PC-3 (cell line): ENCODE results near the gene RTN1. TPM values are rescaled to one million over a fixed set of nuclear protein-coding genes. Genes with fewer than 3 reads are reported as not detected.

Source experiments
- ATAC-seq: fragments of 200-7000 bp; cut with Tn5 transposase; 2 replicates; pipeline ENCODE4 v1.9.1; 2020; ENCODE audit warnings: mild to moderate bottlenecking, moderate library complexity
- BruUV-seq: library from RNA; stranded (reverse); fragments of 400-500 nt; replicated peaks from 2 replicates; lab custom pipeline; 2021; lab: Mats Ljungman, UMichigan
- CTCF ChIA-PET: fragments of 300-600 bp; sonication (Branson Sonifier 250); formaldehyde crosslinking; loops from one replicate; lab custom pipeline; 2022; ENCODE audit warnings: antibody characterized with exemption; lab: Charles Lee
- POLR2A ChIA-PET: fragments of 300-600 bp; sonication (Branson Sonifier 250); formaldehyde crosslinking; loops from one replicate; lab custom pipeline; 2022; ENCODE audit warnings: antibody characterized with exemption; ENCODE audit not compliant: unreplicated experiment; lab: Charles Lee
- DNase-seq: peaks from one replicate; pipeline ENCODE4 v3.0.0-alpha.2; 2015
- H2AFZ ChIP-seq: fragments of 300-600 bp; sonication (generic); 2 replicates; pipeline ENCODE4 v1.6.0; 2016; ENCODE audit warnings: antibody characterized with exemption, low read length
- H3F3A ChIP-seq: fragments of 300-600 bp; sonication (generic); one replicate; pipeline ENCODE4 v1.6.0; 2017; ENCODE audit warnings: antibody characterized with exemption, low read length, control low read depth, mild to moderate bottlenecking; ENCODE audit not compliant: unreplicated experiment
- H3K27ac ChIP-seq: fragments of 300-600 bp; sonication (generic); 2 replicates; pipeline ENCODE4 v1.5.1; 2016; ENCODE audit warnings: mild to moderate bottlenecking, low read length
- H3K27me3 ChIP-seq: fragments of 300-600 bp; sonication (generic); 2 replicates; pipeline ENCODE4 v1.6.1; 2016; ENCODE audit warnings: low read length, mixed read lengths
- H3K36me3 ChIP-seq: fragments of 300-600 bp; sonication (generic); 2 replicates; pipeline ENCODE4 v1.6.1; 2016; ENCODE audit warnings: low read depth, mixed run types, low read length, mixed read lengths
- H3K4me1 ChIP-seq: fragments of 300-600 bp; sonication (generic); 2 replicates; pipeline ENCODE4 v1.5.1; 2016; ENCODE audit warnings: low read length; ENCODE audit not compliant: insufficient read depth
- H3K4me2 ChIP-seq: fragments of 300-600 bp; sonication (generic); 2 replicates; pipeline ENCODE4 v1.6.0; 2016; ENCODE audit warnings: low read length
- H3K4me3 ChIP-seq: fragments of 300-600 bp; sonication (generic); 2 replicates; pipeline ENCODE4 v1.5.1; 2016; ENCODE audit warnings: mild to moderate bottlenecking, low read length, mixed read lengths
- H3K79me2 ChIP-seq: fragments of 300-600 bp; sonication (generic); 2 replicates; pipeline ENCODE4 v1.6.1; 2017; ENCODE audit warnings: low read length, mixed read lengths
- H3K9ac ChIP-seq: fragments of 300-600 bp; sonication (generic); 2 replicates; pipeline ENCODE4 v1.6.0; 2016; ENCODE audit warnings: mild to moderate bottlenecking, low read length
- H3K9me2 ChIP-seq: fragments of 300-600 bp; sonication (generic); replicated peaks from 2 replicates; pipeline ENCODE4 v1.6.1; 2016; ENCODE audit warnings: mixed run types, low read length, mixed read lengths
- H3K9me3 ChIP-seq: fragments of 300-600 bp; sonication (generic); 2 replicates; pipeline ENCODE4 v1.6.1; 2016; ENCODE audit warnings: low read length, mixed read lengths
- H4K20me1 ChIP-seq: fragments of 300-600 bp; sonication (generic); 2 replicates; pipeline ENCODE4 v1.6.1; 2016; ENCODE audit warnings: low read length, mixed read lengths
- CTCF ChIP-seq: fragments of 300-600 bp; sonication (generic); conservative IDR thresholded peaks from 2 replicates; pipeline ENCODE4 v1.5.1; 2017; ENCODE audit warnings: antibody characterized with exemption, low read depth, mild to moderate bottlenecking, low read length
- EZH2 ChIP-seq: fragments of 300-600 bp; sonication (generic); IDR thresholded peaks from one replicate; pipeline ENCODE4 v1.6.1; 2017; ENCODE audit warnings: antibody characterized with exemption, mild to moderate bottlenecking, low read length; ENCODE audit not compliant: unreplicated experiment
- EZH2phosphoT487 ChIP-seq: fragments of 300-600 bp; sonication (generic); IDR thresholded peaks from 2 replicates; pipeline ENCODE4 v1.6.1; 2018; ENCODE audit warnings: mild to moderate bottlenecking, antibody characterized with exemption, low read length, borderline replicate concordance
- intact Hi-C: fragments of 100-400 bp; cut with micrococcal nuclease; formaldehyde crosslinking; loops from 2 replicates; pipeline ENCODE4 v1.9.0; 2023
- total RNA-seq: library from RNA; depleted of rRNA; stranded (reverse); fragments of >200 nt; gene quantifications from 2 replicates; pipeline ENCODE4 v1.2.3, GENCODE V29; 2014

The RTN1 gene
- total RNA-seq, 1 experiment from 2014 or later, result not detected

- Histone ChIP-seq H3K79me2 (no peaks in the 10 kb centered on the region), H3K4me2 (no peak overlapping the region), H3K9me2 (no peaks in the 10 kb centered on the region), H2AFZ (no peak overlapping the region), H3K9me3 (no peaks in the 10 kb centered on the region), H4K20me1 (no peaks in the 10 kb centered on the region), H3F3A (no peaks in the 10 kb centered on the region), H3K4me3 (no peak overlapping the region), H3K9ac (no peak overlapping the region), H3K36me3 (no peaks in the 10 kb centered on the region), H3K4me1 (no peaks in the 10 kb centered on the region), H3K27ac (no peak overlapping the region), H3K27me3 (peaks cover 55% of the 10 kb centered on the region)
- intact Hi-C loops, result no loop called here
- BruUV-seq, result no TSS peak
- POLR2A ChIA-PET, result no interaction called here
- CTCF ChIA-PET, result no interaction called here
- TF ChIP-seq EZH2phosphoT487 (no peak), EZH2 (no peak), CTCF (no peak)
- no peak for ATAC-seq
- DNase-seq, result no peak
These were observed 84.9 kb downstream of the RTN1 start for GRCh38 chr14:59785629-59786028.

DNA sequence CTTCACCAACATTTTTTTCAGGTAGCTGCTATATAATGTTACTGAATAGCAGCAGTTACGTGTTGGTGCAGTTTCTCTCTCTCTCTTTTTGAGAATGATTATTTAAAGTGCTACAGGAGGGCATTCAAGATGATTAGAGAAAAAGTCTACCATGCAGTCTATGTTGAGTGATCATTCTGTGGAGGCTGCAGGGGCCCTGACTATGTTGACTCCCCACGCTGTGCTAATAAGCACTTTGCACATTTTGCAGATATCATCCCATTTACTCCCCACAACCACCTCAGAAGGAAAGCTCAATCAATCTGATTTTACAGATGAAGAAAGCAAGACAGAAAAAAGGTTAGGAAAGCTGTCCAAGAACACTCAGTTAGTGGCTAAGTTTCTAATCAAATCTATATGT is 87.8 kb downstream of the RTN1 start:
- H3K9me3 ChIP-seq, result no peaks in the 10 kb centered on the region
- intact Hi-C loops, result no loop called here
- DNase-seq, result no peak
- no peaks in the 10 kb centered on the region for H3K9me2 ChIP-seq
- H3K4me1 ChIP-seq, result no peaks in the 10 kb centered on the region
- peaks cover 60% of the 10 kb centered on the region for H3K27me3 ChIP-seq
- BruUV-seq, result no TSS peak
- TF ChIP-seq CTCF, result no peak
- TF ChIP-seq EZH2, result no peak
- no peak for TF ChIP-seq EZH2phosphoT487
- no peaks in the 10 kb centered on the region for H3K36me3 ChIP-seq
- H3K9ac ChIP-seq, result no peak overlapping the region
- no peak overlapping the region for H3K4me3 ChIP-seq
- ChIA-PET CTCF (no interaction called here), POLR2A (no interaction called here)
- H4K20me1 ChIP-seq, result no peaks in the 10 kb centered on the region
- no peak overlapping the region for H3K27ac ChIP-seq
- no peaks in the 10 kb centered on the region for H3F3A ChIP-seq
- no peak overlapping the region for H2AFZ ChIP-seq
- H3K4me2 ChIP-seq, result no peak overlapping the region
- H3K79me2 ChIP-seq, result no peaks in the 10 kb centered on the region
- no peak for ATAC-seq

GRCh38 chr14:59777006-59777579 is 93.5 kb downstream of the RTN1 start:
- no peaks in the 10 kb centered on the region for H4K20me1 ChIP-seq
- DNase-seq (no peak), ATAC-seq (no peak)
- H3K27ac ChIP-seq, result no peak overlapping the region
- H3K4me3 ChIP-seq, result no peak overlapping the region
- no peaks in the 10 kb centered on the region for H3K36me3 ChIP-seq
- ChIA-PET POLR2A (no interaction called here), CTCF (no interaction called here)
- intact Hi-C loops, result no loop called here
- H3K4me1 ChIP-seq, result no peaks in the 10 kb centered on the region
- peaks cover 62% of the 10 kb centered on the region for H3K27me3 ChIP-seq
- BruUV-seq, result no TSS peak
- no peaks in the 10 kb centered on the region for H3K9me2 ChIP-seq
- H3K9me3 ChIP-seq, result no peaks in the 10 kb centered on the region
- no peaks in the 10 kb centered on the region for H3F3A ChIP-seq
- no peaks in the 10 kb centered on the region for H3K79me2 ChIP-seq
- H3K9ac ChIP-seq, result no peak overlapping the region
- H2AFZ ChIP-seq, result no peak overlapping the region
- no peak overlapping the region for H3K4me2 ChIP-seq
- TF ChIP-seq CTCF (no peak), EZH2 (no peak), EZH2phosphoT487 (no peak)
